Mammary epithelial cell (primary cell): Measurements from ENCODE around the gene FKBP5.

Experiments
- CTCF ChIP-seq, 2 donors: IDR thresholded peaks in 1 of 2; conservative IDR thresholded peaks in 1 of 2; 2 replicates each; pipeline ENCODE4 v1.5.1; 2011 to 2012; ENCODE audit warnings: inconsistent platforms in 2 of 2, low read length in 2 of 2, mild to moderate bottlenecking in 2 of 2, control low read depth in 1 of 2, low read depth in 1 of 2; ENCODE audit not compliant: insufficient read depth in 1 of 2; ENCODE audit errors: extremely low read depth in 1 of 2
- EZH2 ChIP-seq: IDR thresholded peaks from 2 replicates; pipeline ENCODE4 v1.6.1; 2012; ENCODE audit warnings: low read length, inconsistent platforms, borderline replicate concordance

- TF ChIP-seq CTCF (conservative IDR thresholded peaks at IDR 0.05 in 1 of 2, IDR thresholded peaks at IDR 0.05 in 1 of 2; ENCODE audit: extremely low read depth in 1 of 2, insufficient read depth in 1 of 2, low read depth in 1 of 2, low read length in 2 of 2) (no peak), EZH2 (no peak)
Observed at GRCh38 chr6:35590622-35591066, 98.1 kb downstream of the FKBP5 start.
